HFF-Myc (cell line): ENCODE measurements around the gene MTCL1.
A peak's percentile ranks its signal among the peaks of the same experiment; 100 is the strongest.

ENCODE experiments used
- DNase-seq: peaks from one replicate; pipeline ENCODE4 v3.0.0-alpha.2; 2011; ENCODE audit warnings: low read depth; ENCODE audit errors: extremely low read depth
- H3K4me3 ChIP-seq: replicated peaks from 2 replicates; pipeline ENCODE4 v1.5.1; 2011; ENCODE audit warnings: low read depth, mild to moderate bottlenecking, control low read depth, low read length
- TF ChIP-seq, protein P1 (sequence below): IDR thresholded peaks from 2 replicates; pipeline ENCODE4 v1.5.1; 2012; ENCODE audit warnings: mild to moderate bottlenecking, low read depth, low read length, control low read depth; ENCODE audit errors: missing control alignments

MTCL1 gene

DNA sequence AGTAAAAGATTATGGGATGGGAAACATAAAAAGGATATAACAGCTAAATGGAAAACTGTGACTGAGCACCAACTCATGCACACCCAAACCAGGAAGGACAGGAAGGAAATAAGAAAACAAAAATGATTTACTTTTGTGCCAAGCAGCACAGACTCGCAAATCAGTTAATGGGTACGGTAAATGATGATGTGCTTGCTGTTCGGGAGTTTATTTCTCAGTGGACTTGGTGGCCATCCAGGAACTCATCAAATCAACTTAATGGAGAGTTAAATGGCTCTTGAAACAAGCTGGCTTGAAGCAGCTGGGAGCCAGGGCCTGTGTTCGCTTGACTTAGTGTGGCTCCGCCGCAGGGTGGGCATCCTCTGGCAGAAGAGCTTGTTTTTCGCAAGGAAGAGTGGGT lies 36.2 kb downstream of the MTCL1 start:
- no peak for DNase-seq
- TF ChIP-seq, protein P1, sequence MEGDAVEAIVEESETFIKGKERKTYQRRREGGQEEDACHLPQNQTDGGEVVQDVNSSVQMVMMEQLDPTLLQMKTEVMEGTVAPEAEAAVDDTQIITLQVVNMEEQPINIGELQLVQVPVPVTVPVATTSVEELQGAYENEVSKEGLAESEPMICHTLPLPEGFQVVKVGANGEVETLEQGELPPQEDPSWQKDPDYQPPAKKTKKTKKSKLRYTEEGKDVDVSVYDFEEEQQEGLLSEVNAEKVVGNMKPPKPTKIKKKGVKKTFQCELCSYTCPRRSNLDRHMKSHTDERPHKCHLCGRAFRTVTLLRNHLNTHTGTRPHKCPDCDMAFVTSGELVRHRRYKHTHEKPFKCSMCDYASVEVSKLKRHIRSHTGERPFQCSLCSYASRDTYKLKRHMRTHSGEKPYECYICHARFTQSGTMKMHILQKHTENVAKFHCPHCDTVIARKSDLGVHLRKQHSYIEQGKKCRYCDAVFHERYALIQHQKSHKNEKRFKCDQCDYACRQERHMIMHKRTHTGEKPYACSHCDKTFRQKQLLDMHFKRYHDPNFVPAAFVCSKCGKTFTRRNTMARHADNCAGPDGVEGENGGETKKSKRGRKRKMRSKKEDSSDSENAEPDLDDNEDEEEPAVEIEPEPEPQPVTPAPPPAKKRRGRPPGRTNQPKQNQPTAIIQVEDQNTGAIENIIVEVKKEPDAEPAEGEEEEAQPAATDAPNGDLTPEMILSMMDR = no peak
- H3K4me3 ChIP-seq = no peak overlapping the region

DNA sequence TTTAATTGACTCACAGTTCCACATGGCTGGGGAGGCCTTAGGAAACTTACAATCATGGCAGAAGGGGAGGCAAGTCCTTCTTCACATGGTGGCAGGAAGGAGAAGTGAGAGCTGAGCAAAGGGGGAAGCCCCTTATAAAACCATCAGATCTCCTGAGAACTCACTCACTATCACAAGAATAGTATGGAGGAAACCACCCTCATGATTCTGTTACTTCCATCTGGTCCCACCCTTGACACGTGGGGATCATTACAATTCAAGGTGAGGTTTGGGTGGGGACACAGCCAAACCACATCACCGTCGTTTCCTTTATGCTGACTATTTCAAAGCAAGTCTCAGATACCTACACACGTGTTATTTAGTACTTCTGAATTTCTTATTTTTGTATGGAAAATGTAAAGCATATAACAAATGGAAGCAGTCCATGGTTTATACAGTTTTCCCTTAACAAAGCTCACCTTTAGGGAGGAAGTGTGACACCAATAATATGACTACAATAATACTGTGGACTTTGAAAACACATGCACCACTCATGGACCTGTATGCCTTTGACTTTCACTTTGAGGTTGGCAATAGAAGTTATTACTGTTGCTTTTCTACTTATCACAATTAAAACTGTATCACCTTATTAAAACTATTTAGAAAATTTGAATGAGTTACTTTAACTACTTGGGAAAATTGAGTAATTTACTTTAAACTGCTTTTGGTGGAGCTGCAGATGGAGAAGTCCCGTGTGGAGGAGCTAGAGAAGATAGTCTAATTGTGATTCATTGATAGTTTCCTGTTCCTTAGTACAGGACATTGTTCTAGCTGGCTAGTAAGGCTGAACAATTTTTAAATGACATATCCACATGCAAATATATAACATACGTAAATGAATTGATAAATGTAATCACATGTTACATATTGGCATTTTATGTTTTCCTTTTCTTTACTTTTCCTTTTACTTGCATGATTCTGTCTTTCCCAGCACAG lies 37.3 kb downstream of the MTCL1 start:
- no peak overlapping the region for H3K4me3 ChIP-seq
- DNase-seq = no peak
- TF ChIP-seq, protein P1 = no peak

DNA sequence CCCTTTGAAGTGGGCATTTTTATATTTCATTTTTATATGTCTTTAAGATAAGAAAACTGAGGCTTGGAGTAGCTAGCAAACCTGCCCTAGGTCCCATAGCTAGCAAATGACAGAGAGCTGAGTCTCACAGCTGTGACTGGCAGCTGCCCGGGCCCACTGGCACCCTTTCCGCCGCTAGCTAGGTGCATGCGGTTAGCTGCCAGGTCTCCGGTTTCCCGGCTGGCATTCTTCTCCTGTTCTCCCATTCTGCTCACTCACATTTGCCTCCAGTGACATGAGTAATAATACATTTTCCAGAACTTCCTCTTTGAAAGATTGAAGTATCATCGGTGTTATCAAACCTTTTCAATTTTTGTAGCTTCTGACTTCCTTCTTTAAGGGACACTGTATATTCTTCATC lies 38.7 kb downstream of the MTCL1 start:
- DNase-seq = no peak
- H3K4me3 ChIP-seq = no peak overlapping the region
- TF ChIP-seq, protein P1 = no peak

DNA sequence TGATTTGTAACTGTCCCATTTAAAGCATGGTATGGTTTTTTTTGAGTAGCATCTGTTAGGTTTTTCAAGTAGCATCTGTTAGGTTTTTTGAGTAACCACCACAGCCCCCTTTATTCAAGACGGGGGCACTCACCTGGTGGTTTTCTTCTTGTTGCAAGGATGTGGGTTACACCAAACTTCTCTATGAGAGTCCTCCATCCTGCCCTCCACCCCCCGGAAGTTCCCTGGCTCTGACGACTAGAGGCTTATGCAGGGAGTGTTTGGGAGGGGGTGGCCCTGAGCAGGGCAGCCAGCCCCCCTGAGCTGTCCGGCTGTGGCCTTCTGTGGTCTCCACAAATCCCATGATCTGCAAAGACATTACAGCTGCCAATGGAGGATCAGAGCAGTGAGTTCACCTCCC lies 39.3 kb downstream of the MTCL1 start:
- TF ChIP-seq, protein P1 = no peak
- DNase-seq = no peak
- H3K4me3 ChIP-seq = no peak overlapping the region

DNA sequence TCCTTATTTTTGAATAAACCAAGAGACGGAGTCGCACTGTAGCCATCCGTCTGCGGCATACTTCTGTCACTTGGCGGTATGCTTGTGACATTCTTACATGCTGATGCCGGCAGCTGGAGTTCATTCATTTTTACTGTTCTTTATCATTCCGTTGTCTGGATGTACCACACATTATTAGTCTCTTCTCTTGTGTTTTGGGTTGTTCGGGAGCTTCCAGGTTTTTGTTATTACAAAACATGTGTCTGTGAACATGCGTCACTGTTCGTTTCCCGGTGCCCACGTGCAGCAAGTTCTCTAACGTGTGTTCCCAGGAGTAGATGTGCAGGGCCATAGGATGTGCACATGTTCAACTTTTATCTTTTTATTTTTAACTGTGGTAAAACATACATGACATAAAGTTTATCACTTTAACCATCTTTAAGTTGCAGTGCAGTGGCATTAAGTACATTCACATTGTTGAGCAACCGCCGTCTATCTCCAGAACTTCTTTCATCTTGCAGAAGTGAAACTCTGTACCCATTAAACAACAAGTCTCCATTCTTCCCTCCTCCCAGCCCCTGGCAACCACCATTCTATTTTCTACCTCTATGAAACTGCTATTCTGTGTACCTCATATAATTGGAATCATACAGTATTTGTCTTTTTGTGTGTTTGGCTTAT lies 40.1 kb downstream of the MTCL1 start:
- no peak overlapping the region for H3K4me3 ChIP-seq
- no peak for DNase-seq
- TF ChIP-seq, protein P1 = no peak

DNA sequence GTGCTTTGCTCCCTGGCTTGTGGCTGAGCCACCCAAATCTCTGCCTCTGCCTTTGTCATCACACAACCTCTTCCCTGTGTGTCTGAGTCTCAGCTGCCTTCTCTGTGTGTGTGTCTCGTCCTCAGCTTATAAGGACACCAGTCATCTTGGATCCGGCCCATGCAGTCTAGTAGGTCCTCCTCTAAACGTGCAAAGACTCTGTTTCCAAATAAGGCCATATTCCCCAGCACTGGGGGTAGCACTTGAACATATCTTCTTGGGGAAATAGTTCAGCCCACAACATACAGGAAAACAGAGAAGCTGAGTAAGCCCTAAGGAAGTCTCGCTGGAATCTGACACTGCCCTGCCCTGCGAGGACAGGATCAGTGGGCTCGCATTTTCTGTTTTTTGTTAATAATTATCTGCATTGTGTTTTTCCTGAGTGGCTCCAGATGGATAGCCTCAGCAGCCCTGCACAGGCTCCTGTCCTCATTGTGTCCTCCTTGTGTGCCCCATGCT lies 42.1 kb downstream of the MTCL1 start:
- TF ChIP-seq, protein P1 = no peak
- no peak overlapping the region for H3K4me3 ChIP-seq
- peak; percentile 91 for DNase-seq
